Measurements from ENCODE around the gene PRKAG2.
"Not testable (repeated sequence)": the region's sequence is repeated elsewhere in the genome, so short reads cannot be mapped to it uniquely, and the experiment has no call there.

The PRKAG2 gene

GRCh38 chr7:151876899-151877777 is at the start of gene PRKAG2:
Gene PRKAG2 (minus strand): TSS chr7:151877115. CDS start chr7:151876620, 495 bp downstream.
- in situ Hi-C loops (cut with MboI; ENCODE audit: low sequenced_read_pairs): no loop called here

- in situ Hi-C loops (cut with MboI; ENCODE audit: low sequenced_read_pairs): no loop called here
Measured at GRCh38 chr7:151926336-151926712, 49.4 kb upstream of the PRKAG2 start.

- in situ Hi-C loops (cut with MboI; ENCODE audit: low sequenced_read_pairs): no loop called here
Measured at GRCh38 chr7:151925446-151926335, 48.8 kb upstream of the PRKAG2 start.

GRCh38 chr7:151924508-151924907 is 47.6 kb upstream of the PRKAG2 start:
- in situ Hi-C loops (cut with MboI; ENCODE audit: low sequenced_read_pairs): no loop called here

GRCh38 chr7:151924001-151924400 is 47.1 kb upstream of the PRKAG2 start:
- in situ Hi-C loops (cut with MboI; ENCODE audit: low sequenced_read_pairs): no loop called here

- in situ Hi-C loops (cut with MboI; ENCODE audit: low sequenced_read_pairs): no loop called here
Measured at GRCh38 chr7:151923097-151923876, 46.4 kb upstream of the PRKAG2 start.

GRCh38 chr7:151921451-151921850 is 44.5 kb upstream of the PRKAG2 start:
- in situ Hi-C loops (cut with MboI; ENCODE audit: low sequenced_read_pairs): no loop called here

- in situ Hi-C loops (cut with MboI; ENCODE audit: low sequenced_read_pairs): no loop called here
Measured at GRCh38 chr7:151920488-151920887, 43.6 kb upstream of the PRKAG2 start.

GRCh38 chr7:151919595-151919994 is 42.7 kb upstream of the PRKAG2 start:
- in situ Hi-C loops (cut with MboI; ENCODE audit: low sequenced_read_pairs): no loop called here

- in situ Hi-C loops (cut with MboI; ENCODE audit: low sequenced_read_pairs): no loop called here
Measured at GRCh38 chr7:151918510-151918843, 41.6 kb upstream of the PRKAG2 start.

GRCh38 chr7:151917791-151918509 is 41.0 kb upstream of the PRKAG2 start:
- in situ Hi-C loops (cut with MboI; ENCODE audit: low sequenced_read_pairs): no loop called here

GRCh38 chr7:151914051-151914450 is 37.1 kb upstream of the PRKAG2 start:
- in situ Hi-C loops (cut with MboI; ENCODE audit: low sequenced_read_pairs): no loop called here

- in situ Hi-C loops (cut with MboI; ENCODE audit: low sequenced_read_pairs): not testable (repeated sequence)
Measured at GRCh38 chr7:151910655-151911054, 33.7 kb upstream of the PRKAG2 start.

GRCh38 chr7:151907115-151907514 is 30.2 kb upstream of the PRKAG2 start:
- in situ Hi-C loops (cut with MboI; ENCODE audit: low sequenced_read_pairs): not testable (repeated sequence)

- in situ Hi-C loops (cut with MboI; ENCODE audit: low sequenced_read_pairs): no loop called here
Measured at GRCh38 chr7:151905766-151906165, 28.9 kb upstream of the PRKAG2 start.

- in situ Hi-C loops (cut with MboI; ENCODE audit: low sequenced_read_pairs): no loop called here
Measured at GRCh38 chr7:151905353-151905752, 28.4 kb upstream of the PRKAG2 start.

- in situ Hi-C loops (cut with MboI; ENCODE audit: low sequenced_read_pairs): no loop called here
Measured at GRCh38 chr7:151904270-151904669, 27.4 kb upstream of the PRKAG2 start.

GRCh38 chr7:151903249-151904032 is 26.5 kb upstream of the PRKAG2 start:
- in situ Hi-C loops (cut with MboI; ENCODE audit: low sequenced_read_pairs): no loop called here

GRCh38 chr7:151902311-151902710 is 25.4 kb upstream of the PRKAG2 start:
- in situ Hi-C loops (cut with MboI; ENCODE audit: low sequenced_read_pairs): no loop called here

GRCh38 chr7:151901828-151902227 is 24.9 kb upstream of the PRKAG2 start:
- in situ Hi-C loops (cut with MboI; ENCODE audit: low sequenced_read_pairs): no loop called here

All from HL-60/S4 treated with phorbol 12-myristate 13-acetate at 8.2 ng/mL for 4 days and 3 days (cell line).